GM10266 (cell line): Measurements from ENCODE around the gene TMEFF2.

Experiments used
- DNase-seq: peaks from one replicate; pipeline ENCODE4 v3.0.0; 2012; ENCODE audit errors: extremely low spot score
- TF ChIP-seq, protein P1 (sequence below): IDR thresholded peaks from 2 replicates; pipeline ENCODE4 v1.5.1; 2012; ENCODE audit warnings: mild to moderate bottlenecking, low read depth; ENCODE audit not compliant: control insufficient read depth, insufficient read depth; ENCODE audit errors: missing control alignments

Gene TMEFF2

DNA sequence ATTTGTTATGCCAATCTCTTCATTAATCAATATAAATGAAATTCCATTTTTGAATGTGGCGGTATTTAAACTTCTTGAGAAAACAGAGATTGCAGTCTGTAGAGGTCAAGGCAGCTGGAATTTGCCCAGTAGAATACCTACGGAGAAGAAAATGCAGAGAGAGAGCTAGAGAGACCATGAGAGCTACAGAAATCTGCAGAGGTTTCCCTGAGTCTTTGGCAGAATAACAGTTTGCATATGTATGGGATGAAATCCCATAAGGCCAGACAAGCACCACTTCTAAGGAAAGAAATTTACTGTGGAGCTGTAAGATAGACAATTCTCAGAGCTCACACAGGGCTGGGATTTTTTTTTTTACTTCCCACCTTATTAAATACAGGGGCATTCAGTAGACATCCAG, 23.6 kb upstream of the TMEFF2 start:
- no peak for DNase-seq
- TF ChIP-seq, protein P1, sequence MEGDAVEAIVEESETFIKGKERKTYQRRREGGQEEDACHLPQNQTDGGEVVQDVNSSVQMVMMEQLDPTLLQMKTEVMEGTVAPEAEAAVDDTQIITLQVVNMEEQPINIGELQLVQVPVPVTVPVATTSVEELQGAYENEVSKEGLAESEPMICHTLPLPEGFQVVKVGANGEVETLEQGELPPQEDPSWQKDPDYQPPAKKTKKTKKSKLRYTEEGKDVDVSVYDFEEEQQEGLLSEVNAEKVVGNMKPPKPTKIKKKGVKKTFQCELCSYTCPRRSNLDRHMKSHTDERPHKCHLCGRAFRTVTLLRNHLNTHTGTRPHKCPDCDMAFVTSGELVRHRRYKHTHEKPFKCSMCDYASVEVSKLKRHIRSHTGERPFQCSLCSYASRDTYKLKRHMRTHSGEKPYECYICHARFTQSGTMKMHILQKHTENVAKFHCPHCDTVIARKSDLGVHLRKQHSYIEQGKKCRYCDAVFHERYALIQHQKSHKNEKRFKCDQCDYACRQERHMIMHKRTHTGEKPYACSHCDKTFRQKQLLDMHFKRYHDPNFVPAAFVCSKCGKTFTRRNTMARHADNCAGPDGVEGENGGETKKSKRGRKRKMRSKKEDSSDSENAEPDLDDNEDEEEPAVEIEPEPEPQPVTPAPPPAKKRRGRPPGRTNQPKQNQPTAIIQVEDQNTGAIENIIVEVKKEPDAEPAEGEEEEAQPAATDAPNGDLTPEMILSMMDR: no peak

DNA sequence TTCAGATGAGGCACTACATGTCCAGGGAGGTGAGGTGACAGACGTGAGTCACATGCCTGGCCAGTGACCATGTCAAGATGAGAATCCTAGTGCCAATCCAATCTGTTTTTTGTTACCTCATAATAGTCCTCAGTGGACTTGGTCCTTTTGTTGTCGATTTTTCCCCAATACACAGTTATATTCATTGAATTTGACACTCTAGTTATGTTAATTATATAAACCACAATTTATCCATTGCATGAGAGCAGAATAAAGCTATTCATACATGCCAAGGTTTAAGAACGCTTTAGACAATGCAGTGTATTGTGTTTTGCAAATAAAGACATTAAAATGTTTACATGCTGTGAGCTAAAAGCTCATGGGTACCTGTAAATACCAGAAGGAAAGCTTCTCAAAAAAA, 21.6 kb upstream of the TMEFF2 start:
- no peak for DNase-seq
- TF ChIP-seq, protein P1: no peak

DNA sequence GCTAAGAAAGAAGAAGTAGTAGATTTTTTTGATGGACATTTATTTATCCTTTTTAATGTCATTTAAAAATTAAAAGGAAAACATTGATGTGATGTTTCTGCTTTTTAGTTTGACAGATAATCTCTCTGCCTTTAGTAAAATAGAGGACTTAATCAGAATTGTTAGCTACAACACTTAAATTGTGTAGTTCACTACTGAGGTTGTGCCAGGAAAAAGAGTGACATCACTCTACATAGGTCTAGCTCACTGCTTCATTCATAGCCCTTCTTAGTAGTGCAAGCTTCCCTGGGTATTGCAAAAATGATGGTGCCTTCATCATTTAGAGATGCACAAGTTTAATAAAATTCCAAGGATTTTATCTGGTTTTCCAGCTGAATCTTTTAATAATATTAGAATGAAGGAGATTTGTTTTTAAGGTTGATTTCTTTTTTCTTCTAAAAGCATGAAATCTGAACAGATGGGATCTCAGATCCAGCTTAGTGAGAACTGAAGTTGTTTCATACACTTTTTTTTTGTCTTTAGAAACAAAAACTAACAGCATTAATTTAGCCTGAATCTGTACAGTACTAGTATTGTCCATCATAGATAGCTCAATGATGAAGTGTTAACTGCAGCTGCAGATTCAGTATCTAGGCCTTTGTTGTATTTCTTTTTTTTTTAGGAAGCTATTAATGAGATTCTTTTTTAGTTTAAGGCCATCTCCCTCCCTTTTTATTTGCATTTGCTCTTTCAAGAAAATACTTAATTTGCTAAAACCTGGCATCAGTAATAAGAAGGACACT, 20.6 kb upstream of the TMEFF2 start:
- TF ChIP-seq, protein P1: no peak
- no peak for DNase-seq

- TF ChIP-seq, protein P1: no peak
- DNase-seq: no peak
Observed at GRCh38 chr2:192208848-192209247, 14.1 kb upstream of the TMEFF2 start.

DNA sequence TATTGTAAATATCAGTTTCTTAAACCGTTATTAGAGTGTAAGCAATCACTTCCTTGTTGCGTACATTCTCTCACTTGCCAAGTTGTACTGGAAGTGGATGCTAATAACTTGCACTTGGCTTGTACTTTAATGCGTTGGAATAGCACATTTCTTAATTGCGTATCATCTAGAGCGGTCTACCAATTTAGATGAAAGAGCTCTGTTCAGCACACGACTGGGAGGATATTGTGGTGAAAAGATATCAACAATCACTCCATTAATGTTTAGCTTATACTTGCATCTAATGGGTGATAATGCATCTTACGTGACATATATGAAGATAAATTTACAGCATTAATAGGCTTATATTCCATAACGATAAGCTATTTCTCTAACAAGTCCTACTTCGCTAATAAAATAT, 11.7 kb upstream of the TMEFF2 start:
- DNase-seq: no peak
- TF ChIP-seq, protein P1: no peak

DNA sequence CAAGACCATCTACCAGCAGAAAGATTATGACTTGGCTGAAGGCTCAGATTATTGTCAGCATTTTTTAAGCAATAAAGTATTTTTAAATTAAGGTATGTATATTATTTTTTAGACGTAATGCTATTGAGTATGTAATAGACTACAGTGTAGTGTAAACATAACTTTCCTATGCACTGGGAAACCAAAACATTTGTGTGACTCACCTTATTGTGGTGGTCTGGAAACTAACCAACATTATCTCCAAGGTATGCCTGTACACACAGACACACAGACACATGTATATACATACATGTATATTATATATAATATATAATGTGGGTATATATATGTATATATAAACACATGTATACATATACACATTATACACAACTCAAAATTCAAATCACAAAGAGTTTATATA, 9.1 kb upstream of the TMEFF2 start:
- no peak for DNase-seq
- TF ChIP-seq, protein P1: no peak

DNA sequence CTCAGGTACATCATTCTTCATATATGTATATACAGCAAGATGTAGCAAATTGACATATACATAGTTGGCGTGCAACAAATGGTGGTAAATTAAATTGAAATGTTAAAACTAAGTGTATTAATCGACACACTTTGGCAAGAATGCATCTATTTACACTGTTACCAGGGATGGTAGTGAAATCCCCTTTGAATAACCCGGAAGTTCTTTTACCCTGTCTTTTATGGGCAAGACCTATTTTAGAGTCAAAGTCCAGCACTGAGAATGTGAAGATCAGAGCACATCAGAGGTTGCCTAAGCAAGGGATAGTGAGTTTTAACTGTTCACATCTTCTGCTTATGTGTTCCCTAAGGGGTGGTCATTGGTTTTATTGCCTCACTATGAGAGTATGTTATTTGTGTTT, 7.6 kb upstream of the TMEFF2 start:
- TF ChIP-seq, protein P1: no peak

More for the DNA sequence above, 7.6 kb upstream of the TMEFF2 start:
- no peak for DNase-seq
